IMR-90 (cell line): ENCODE data around the gene TP73. TPM values are rescaled to one million over a fixed set of nuclear protein-coding genes. Genes with fewer than 3 reads are reported as not detected.

Experiments
- ATAC-seq: fragments of 200-7000 bp; cut with Tn5 transposase; 2 replicates; pipeline ENCODE4 v1.9.1; 2020; ENCODE audit warnings: low read depth, mild to moderate bottlenecking, moderate library complexity
- BruUV-seq: library from RNA; stranded (reverse); fragments of 400-500 nt; replicated peaks from 2 replicates; lab custom pipeline; 2021; lab: Mats Ljungman, UMichigan
- CTCF ChIA-PET: fragments of 300-600 bp; formaldehyde crosslinking; extraction: SDS; loops from one replicate; lab custom pipeline; 2021; ENCODE audit warnings: antibody characterized with exemption; lab: Yijun Ruan, JAX
- POLR2A ChIA-PET: fragments of 300-600 bp; sonication (Branson Sonifier 250); formaldehyde crosslinking; loops from one replicate; lab custom pipeline; 2022; ENCODE audit warnings: antibody characterized with exemption; ENCODE audit not compliant: unreplicated experiment; lab: Charles Lee
- DNase-seq: peaks from one replicate; pipeline ENCODE4 v3.0.0; 2013
- H2AFZ ChIP-seq: replicated peaks from 2 replicates; pipeline ENCODE3; 2013; ENCODE audit warnings: low read length, mild to moderate bottlenecking; ENCODE audit not compliant: poor library complexity
- H2AK5ac ChIP-seq: 2 replicates; pipeline ENCODE4 v1.6.1; 2013; ENCODE audit warnings: low read depth, low read length, inconsistent platforms
- H2AK9ac ChIP-seq: replicated peaks from 2 replicates; pipeline ENCODE3; 2013; ENCODE audit warnings: mild to moderate bottlenecking, low read depth, low read length, moderate library complexity; ENCODE audit not compliant: poor library complexity
- H2BK120ac ChIP-seq: 2 replicates; pipeline ENCODE4 v1.6.1; 2013; ENCODE audit warnings: low read depth, low read length, inconsistent platforms
- H2BK15ac ChIP-seq: 3 replicates; pipeline ENCODE4 v1.6.1; 2013; ENCODE audit warnings: low read depth, low read length, inconsistent platforms
- H2BK20ac ChIP-seq: 2 replicates; pipeline ENCODE4 v1.6.1; 2013; ENCODE audit warnings: low read depth, mild to moderate bottlenecking, inconsistent platforms, low read length, moderate library complexity
- H2BK5ac ChIP-seq: 2 replicates; pipeline ENCODE4 v1.6.1; 2013; ENCODE audit warnings: mild to moderate bottlenecking, low read depth, low read length, inconsistent platforms; ENCODE audit not compliant: poor library complexity, severe bottlenecking
- H3K14ac ChIP-seq: replicated peaks from 2 replicates; pipeline ENCODE4 v1.6.1; 2013; ENCODE audit warnings: low read depth, low read length, inconsistent platforms
- H3K18ac ChIP-seq: 2 replicates; pipeline ENCODE4 v1.6.1; 2013; ENCODE audit warnings: low read depth, low read length, control low read depth
- H3K23ac ChIP-seq: 2 replicates; pipeline ENCODE4 v1.6.1; 2013; ENCODE audit warnings: low read depth, low read length, inconsistent platforms
- H3K27ac ChIP-seq: 2 replicates; pipeline ENCODE4 v1.5.1; 2013; ENCODE audit warnings: mild to moderate bottlenecking, control low read depth, low read length; ENCODE audit not compliant: insufficient read depth
- H3K27me3 ChIP-seq: 2 replicates; pipeline ENCODE4 v1.6.1; 2013; ENCODE audit warnings: low read length; ENCODE audit not compliant: control insufficient read depth, insufficient read depth
- H3K36me3 ChIP-seq: 2 replicates; pipeline ENCODE4 v1.6.1; 2013; ENCODE audit warnings: low read length, mixed read lengths; ENCODE audit not compliant: control insufficient read depth, insufficient read depth
- H3K4ac ChIP-seq: 2 replicates; pipeline ENCODE4 v1.6.1; 2013; ENCODE audit warnings: low read depth, low read length, inconsistent platforms
- H3K4me1 ChIP-seq: 2 replicates; pipeline ENCODE4 v1.6.1; 2013; ENCODE audit warnings: low read length, mixed read lengths; ENCODE audit not compliant: control insufficient read depth, insufficient read depth
- H3K4me2 ChIP-seq: 2 replicates; pipeline ENCODE4 v1.6.1; 2013; ENCODE audit warnings: low read depth, mild to moderate bottlenecking, control low read depth, low read length, moderate library complexity
- H3K4me3 ChIP-seq: 2 replicates; pipeline ENCODE4 v1.5.1; 2013; ENCODE audit warnings: low read depth, mild to moderate bottlenecking, control low read depth, low read length, moderate library complexity; ENCODE audit not compliant: insufficient read depth
- H3K56ac ChIP-seq: 2 replicates; pipeline ENCODE4 v1.6.1; 2013; ENCODE audit warnings: low read length, inconsistent platforms; ENCODE audit not compliant: insufficient read depth; ENCODE audit errors: extremely low read depth
- H3K79me1 ChIP-seq, 2 experiments: 2 replicates each; pipeline ENCODE4 v1.6.1; 2013; ENCODE audit warnings: low read length in 2 of 2, inconsistent platforms in 1 of 2, low read depth in 1 of 2
- H3K9ac ChIP-seq: 2 replicates; pipeline ENCODE4 v1.6.1; 2013; ENCODE audit warnings: low read depth, low read length, control low read depth
- H3K9me1 ChIP-seq: 2 replicates; pipeline ENCODE4 v1.6.1; 2013; ENCODE audit warnings: low read length, inconsistent platforms; ENCODE audit not compliant: insufficient read depth
- H3K9me3 ChIP-seq: 2 replicates; pipeline ENCODE4 v1.6.1; 2013; ENCODE audit warnings: low read length; ENCODE audit not compliant: control insufficient read depth, insufficient read depth
- H4K20me1 ChIP-seq: 2 replicates; pipeline ENCODE4 v1.6.1; 2013; ENCODE audit warnings: low read length, inconsistent platforms; ENCODE audit not compliant: insufficient read depth
- H4K5ac ChIP-seq: 2 replicates; pipeline ENCODE4 v1.6.1; 2013; ENCODE audit warnings: mild to moderate bottlenecking, low read depth, low read length, control low read depth
- H4K8ac ChIP-seq, 2 experiments: 2 replicates each; pipeline ENCODE4 v1.6.1; 2013; ENCODE audit warnings: low read depth in 2 of 2, low read length in 2 of 2, control low read depth in 1 of 2, inconsistent platforms in 1 of 2
- H4K91ac ChIP-seq: 2 replicates; pipeline ENCODE4 v1.6.1; 2013; ENCODE audit warnings: low read depth, low read length, inconsistent platforms; ENCODE audit not compliant: insufficient read depth
- BHLHE40 ChIP-seq: fragments of 150-350 bp; IDR thresholded peaks from 2 replicates; pipeline ENCODE4 v1.6.1; 2016; ENCODE audit warnings: mild to moderate bottlenecking, low read depth, low read length
- CEBPB ChIP-seq: IDR thresholded peaks from 2 replicates; pipeline ENCODE4 v1.6.1; 2012; ENCODE audit warnings: low read depth, low read length, improper control_type of control experiment
- CHD1 ChIP-seq: IDR thresholded peaks from 2 replicates; pipeline ENCODE4 v1.6.1; 2012; ENCODE audit warnings: low read depth, low read length, improper control_type of control experiment
- FOS ChIP-seq: fragments of 150-350 bp; IDR thresholded peaks from 2 replicates; pipeline ENCODE4 v1.6.1; 2016; ENCODE audit warnings: low read depth, low read length
- NFE2L2 ChIP-seq: fragments of 150-350 bp; IDR thresholded peaks from 2 replicates; pipeline ENCODE4 v1.6.1; 2016; ENCODE audit warnings: low read depth, mild to moderate bottlenecking, low read length
- POLR2A ChIP-seq: IDR thresholded peaks from 2 replicates; pipeline ENCODE4 v1.6.1; 2012; ENCODE audit warnings: mild to moderate bottlenecking, low read depth, low read length
- RAD21 ChIP-seq: IDR thresholded peaks from 2 replicates; pipeline ENCODE4 v1.6.1; 2012; ENCODE audit warnings: low read length, improper control_type of control experiment
- RCOR1 ChIP-seq: IDR thresholded peaks from 2 replicates; pipeline ENCODE4 v1.6.1; 2012; ENCODE audit warnings: mild to moderate bottlenecking, low read length, improper control_type of control experiment; ENCODE audit not compliant: insufficient replicate concordance
- RFX5 ChIP-seq: IDR thresholded peaks from 2 replicates; pipeline ENCODE4 v1.8.0; 2012; ENCODE audit warnings: low read depth, mild to moderate bottlenecking, low read length, moderate library complexity
- SMC3 ChIP-seq: fragments of 150-350 bp; IDR thresholded peaks from 2 replicates; pipeline ENCODE4 v1.6.1; 2016; ENCODE audit warnings: low read depth, mild to moderate bottlenecking, antibody characterized with exemption, low read length, moderate library complexity
- WGBS, 2 experiments: methylation state at CpG; one replicate each; pipeline versions ENCODE4 v1.1.5 to v1.1.7; 2013; ENCODE audit warnings: missing lambda C conversion rate in 2 of 2; ENCODE audit not compliant: insufficient read length in 1 of 2; ENCODE audit errors: extremely low coverage in 2 of 2; 5-methylcytosine and 5-hydroxymethylcytosine counted together
- dilution Hi-C: fragments of 300-500 bp; cut with HindIII; formaldehyde crosslinking; loops from one replicate; pipeline ENCODE4 v1.14.3; 2018; ENCODE audit warnings: low sequenced_read_pairs; ENCODE audit not compliant: unreplicated experiment
- in situ Hi-C: fragments of 300-500 bp; cut with MboI; formaldehyde crosslinking; loops from 3 replicates; pipeline ENCODE4 v1.14.3; 2019; ENCODE audit warnings: low sequenced_read_pairs, inconsistent platforms, mixed read lengths
- intact Hi-C: fragments of 100-400 bp; cut with micrococcal nuclease; formaldehyde crosslinking; loops from 2 replicates; pipeline ENCODE4 v1.10.0; 2022
- polyA plus RNA-seq, 3 experiments: library from polyadenylated mRNA; depleted of rRNA; stranded (reverse); fragments of >200 nt; gene quantifications; 2 replicates each; pipeline ENCODE4 v1.2.3, GENCODE V29; 2012; ENCODE audit warnings: low replicate concordance in 1 of 3
- total RNA-seq: library from RNA; depleted of rRNA; stranded (reverse); fragments of >200 nt; gene quantifications from 2 replicates; pipeline ENCODE4 v1.2.3, GENCODE V29; 2012
- TF ChIP-seq, protein P1 (sequence below): conservative IDR thresholded peaks from 2 replicates; pipeline ENCODE4 v1.5.1; 2012; ENCODE audit warnings: mild to moderate bottlenecking, low read depth, low read length, improper control_type of control experiment

Gene TP73
- total and polyA plus RNA-seq, 2 of the 4 experiments (the other 2 are of a cell fraction), result not detected

GRCh38 chr1:3690282-3691065 is 38.2 kb downstream of the TP73 start:
- Histone ChIP-seq H3K4ac (no peak overlapping the region), H2AK9ac (no peak overlapping the region), H4K5ac (no peak overlapping the region), H3K36me3 (no peaks in the 10 kb centered on the region), H2BK15ac (no peak overlapping the region), H3K56ac (no peak overlapping the region), H3K9me3 (no peaks in the 10 kb centered on the region), H2BK20ac (no peak overlapping the region), H4K91ac (no peak overlapping the region), H3K23ac (no peak overlapping the region), H4K8ac (no peak overlapping the region), H3K9me1 (no peaks in the 10 kb centered on the region), H3K9ac (no peak overlapping the region), H3K79me1 (no peaks in the 10 kb centered on the region), H3K27me3 (peaks cover 20% of the 10 kb centered on the region; the same call in 1 of the 2 replicates), H2AK5ac (no peak overlapping the region), H2BK120ac (no peak overlapping the region), H3K4me2 (no peak overlapping the region), H2AFZ (no peak overlapping the region), H2BK5ac (no peak overlapping the region), H4K20me1 (no peaks in the 10 kb centered on the region), H3K4me1 (no peaks in the 10 kb centered on the region), H3K18ac (no peak overlapping the region), H3K14ac (no peak overlapping the region), H3K4me3 (no peak overlapping the region), H3K27ac (no peak overlapping the region)
- ChIA-PET CTCF (no interaction called here), POLR2A (no interaction called here)
- DNase-seq (no peak), ATAC-seq (no peak)
- TF ChIP-seq, protein P1, sequence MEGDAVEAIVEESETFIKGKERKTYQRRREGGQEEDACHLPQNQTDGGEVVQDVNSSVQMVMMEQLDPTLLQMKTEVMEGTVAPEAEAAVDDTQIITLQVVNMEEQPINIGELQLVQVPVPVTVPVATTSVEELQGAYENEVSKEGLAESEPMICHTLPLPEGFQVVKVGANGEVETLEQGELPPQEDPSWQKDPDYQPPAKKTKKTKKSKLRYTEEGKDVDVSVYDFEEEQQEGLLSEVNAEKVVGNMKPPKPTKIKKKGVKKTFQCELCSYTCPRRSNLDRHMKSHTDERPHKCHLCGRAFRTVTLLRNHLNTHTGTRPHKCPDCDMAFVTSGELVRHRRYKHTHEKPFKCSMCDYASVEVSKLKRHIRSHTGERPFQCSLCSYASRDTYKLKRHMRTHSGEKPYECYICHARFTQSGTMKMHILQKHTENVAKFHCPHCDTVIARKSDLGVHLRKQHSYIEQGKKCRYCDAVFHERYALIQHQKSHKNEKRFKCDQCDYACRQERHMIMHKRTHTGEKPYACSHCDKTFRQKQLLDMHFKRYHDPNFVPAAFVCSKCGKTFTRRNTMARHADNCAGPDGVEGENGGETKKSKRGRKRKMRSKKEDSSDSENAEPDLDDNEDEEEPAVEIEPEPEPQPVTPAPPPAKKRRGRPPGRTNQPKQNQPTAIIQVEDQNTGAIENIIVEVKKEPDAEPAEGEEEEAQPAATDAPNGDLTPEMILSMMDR, result no peak
- no peak for TF ChIP-seq CEBPB
- TF ChIP-seq BHLHE40, result no peak
- no peak for TF ChIP-seq RFX5
- no peak for TF ChIP-seq NFE2L2
- TF ChIP-seq RCOR1, result no peak
- TF ChIP-seq RAD21, result no peak
- no peak for TF ChIP-seq POLR2A
- no peak for TF ChIP-seq SMC3
- no peak for TF ChIP-seq CHD1
- TF ChIP-seq FOS, result no peak
- no TSS peak for BruUV-seq
- dilution Hi-C loops, result no loop called here
- intact Hi-C loops, result no loop called here
- WGBS, 2 experiments, result 84% methylated on average over 18 of the region's 50 CpGs; no CpG with 5 or more reads in 1 of the 2 experiments
- in situ Hi-C loops, result no loop called here
